Prostate gland (tissue), 2 donors: ENCODE results near the gene PLEKHM1.
"Not testable (repeated sequence)": the region's sequence is repeated elsewhere in the genome, so short reads cannot be mapped to it uniquely, and the experiment has no call there.

Source experiments
- CTCF ChIP-seq, 4 experiments: fragments of 200-600 bp in 2 of 4; fragments of 450-650 bp in 2 of 4; sonication (generic) in 2 of 4; IDR thresholded peaks; 1 replicate in 3 of 4; 2 replicates in 1 of 4; pipeline ENCODE4 v1.5.1; 2016 to 2019; ENCODE audit warnings: antibody characterized with exemption in 4 of 4, mild to moderate bottlenecking in 2 of 4, moderate library complexity in 2 of 4
- POLR2A ChIP-seq: fragments of 450-650 bp; IDR thresholded peaks from one replicate; pipeline ENCODE4 v1.6.1; 2016; ENCODE audit warnings: antibody characterized with exemption, mild to moderate bottlenecking
- POLR2AphosphoS5 ChIP-seq: sonication (generic); formaldehyde crosslinking; IDR thresholded peaks from one replicate; pipeline ENCODE4 v1.6.1; 2017; ENCODE audit warnings: antibody characterized with exemption

- TF ChIP-seq POLR2A; CTCF (IDR thresholded peaks at IDR 0.05); POLR2AphosphoS5: not testable (repeated sequence)
Measured at GRCh38 chr17:45492156-45492555, 1.6 kb upstream of the PLEKHM1 start.
